GM18867 (cell line): ENCODE measurements around the gene ARHGEF11.
"Not testable (repeated sequence)": the region's sequence is repeated elsewhere in the genome, so short reads cannot be mapped to it uniquely, and the experiment has no call there.

Experiments
- ATAC-seq: cut with Tn5 transposase; IDR thresholded peaks from one replicate; pipeline ENCODE4 v1.9.1; 2021; ENCODE audit warnings: mild to moderate bottlenecking, moderate library complexity; ENCODE audit not compliant: unreplicated experiment

The ARHGEF11 gene, protein sequence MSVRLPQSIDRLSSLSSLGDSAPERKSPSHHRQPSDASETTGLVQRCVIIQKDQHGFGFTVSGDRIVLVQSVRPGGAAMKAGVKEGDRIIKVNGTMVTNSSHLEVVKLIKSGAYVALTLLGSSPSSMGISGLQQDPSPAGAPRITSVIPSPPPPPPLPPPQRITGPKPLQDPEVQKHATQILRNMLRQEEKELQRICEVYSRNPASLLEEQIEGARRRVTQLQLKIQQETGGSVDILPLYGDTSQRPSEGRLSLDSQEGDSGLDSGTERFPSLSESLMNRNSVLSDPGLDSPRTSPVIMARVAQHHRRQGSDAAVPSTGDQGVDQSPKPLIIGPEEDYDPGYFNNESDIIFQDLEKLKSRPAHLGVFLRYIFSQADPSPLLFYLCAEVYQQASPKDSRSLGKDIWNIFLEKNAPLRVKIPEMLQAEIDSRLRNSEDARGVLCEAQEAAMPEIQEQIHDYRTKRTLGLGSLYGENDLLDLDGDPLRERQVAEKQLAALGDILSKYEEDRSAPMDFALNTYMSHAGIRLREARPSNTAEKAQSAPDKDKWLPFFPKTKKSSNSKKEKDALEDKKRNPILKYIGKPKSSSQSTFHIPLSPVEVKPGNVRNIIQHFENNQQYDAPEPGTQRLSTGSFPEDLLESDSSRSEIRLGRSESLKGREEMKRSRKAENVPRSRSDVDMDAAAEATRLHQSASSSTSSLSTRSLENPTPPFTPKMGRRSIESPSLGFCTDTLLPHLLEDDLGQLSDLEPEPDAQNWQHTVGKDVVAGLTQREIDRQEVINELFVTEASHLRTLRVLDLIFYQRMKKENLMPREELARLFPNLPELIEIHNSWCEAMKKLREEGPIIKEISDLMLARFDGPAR (N-terminal part only)

DNA sequence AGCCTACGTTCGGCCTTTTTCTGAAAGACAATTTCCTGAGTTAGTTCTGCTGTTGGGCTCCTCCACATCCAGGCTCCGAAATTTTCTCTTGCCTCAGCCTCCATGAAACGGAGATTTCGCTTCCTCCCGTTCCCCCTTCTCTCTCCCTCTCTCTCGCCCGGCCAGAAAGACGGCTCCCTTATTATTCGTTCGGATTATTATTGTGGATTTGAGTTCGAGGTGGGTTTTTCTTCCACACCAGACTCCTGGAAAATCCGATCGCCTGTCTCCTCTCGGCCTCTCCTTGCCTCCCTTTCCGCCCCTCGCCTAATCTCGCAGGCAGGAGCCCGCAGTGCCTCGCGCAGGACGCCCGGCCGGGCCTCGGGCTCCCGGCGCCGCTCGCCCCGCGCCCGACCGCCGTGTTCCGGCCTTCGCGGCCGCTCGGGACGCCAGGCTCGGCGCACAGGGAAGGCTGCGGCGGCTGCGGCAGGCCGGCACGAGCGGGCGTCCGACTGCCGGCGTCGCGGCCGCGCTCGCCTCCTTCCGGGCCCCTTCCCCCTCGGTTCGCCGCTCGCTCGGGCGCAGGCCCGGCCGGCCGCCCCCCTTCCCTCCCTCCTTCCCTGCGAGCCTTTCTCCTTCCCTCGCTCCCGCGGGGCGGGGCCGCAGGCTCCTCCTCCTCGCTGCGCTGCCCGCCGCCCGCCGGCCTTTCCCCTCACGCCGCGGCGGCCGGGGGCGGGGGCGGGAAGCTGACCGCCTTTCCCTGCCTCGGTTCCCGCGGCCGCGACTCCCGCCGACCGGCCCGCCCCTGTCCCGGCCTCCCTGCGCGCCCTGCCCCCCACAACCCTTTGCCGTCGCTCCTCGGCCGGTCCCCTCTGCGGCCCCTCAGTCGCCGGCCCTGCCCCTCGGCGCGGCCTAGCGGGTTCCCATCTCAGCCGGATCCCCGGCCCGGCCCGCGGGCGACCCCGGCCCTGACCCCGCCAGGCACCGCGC is at the start of gene ARHGEF11:
ARHGEF11 (minus strand) TSS at position 493 of the 969 bp plus-strand sequence. CDS start 1,412 bp downstream, outside the sequence.
- ATAC-seq: peak; percentile 79

DNA sequence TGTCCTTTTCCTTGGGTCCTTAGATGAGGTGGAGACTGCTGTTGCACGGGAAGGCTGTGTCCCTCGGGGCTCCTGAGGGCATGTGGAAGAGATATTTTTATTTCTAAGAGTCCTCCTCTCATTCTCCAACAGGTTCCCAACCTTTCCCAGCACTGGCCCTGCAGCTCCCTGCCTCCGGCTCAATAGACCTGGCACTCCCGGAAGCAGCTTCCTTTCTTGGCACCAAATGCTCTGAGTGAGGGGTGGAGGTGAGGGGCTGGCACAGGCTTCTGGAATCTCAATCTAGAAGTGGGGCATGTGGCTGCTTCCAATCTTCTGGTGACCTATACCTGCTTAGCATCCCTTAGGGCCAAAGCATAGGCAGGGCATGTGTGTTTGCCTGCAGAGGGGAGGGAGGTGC is 49.5 kb upstream of the ARHGEF11 start:
- no peak for ATAC-seq

DNA sequence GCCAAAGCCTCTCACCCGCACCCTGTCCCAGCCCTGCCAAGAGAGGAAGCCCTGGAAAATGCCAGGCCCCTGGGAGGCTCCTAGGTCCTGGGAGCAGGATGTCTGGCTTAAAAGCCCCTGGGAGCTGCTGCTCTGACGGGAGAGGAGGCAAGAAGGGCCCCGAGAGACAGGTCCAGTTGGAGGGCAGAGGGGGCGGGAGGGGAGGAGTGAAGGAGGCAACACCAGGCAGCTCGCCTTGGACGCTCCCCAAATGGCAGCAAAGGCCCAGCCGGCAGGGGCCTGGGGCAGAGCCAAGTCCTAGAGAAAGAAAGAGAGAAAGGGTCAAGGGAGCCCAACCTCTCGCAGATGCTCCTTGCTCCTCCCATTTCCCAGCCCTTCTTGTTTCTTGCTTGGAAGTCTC is 47.3 kb upstream of the ARHGEF11 start:
- ATAC-seq: no peak

DNA sequence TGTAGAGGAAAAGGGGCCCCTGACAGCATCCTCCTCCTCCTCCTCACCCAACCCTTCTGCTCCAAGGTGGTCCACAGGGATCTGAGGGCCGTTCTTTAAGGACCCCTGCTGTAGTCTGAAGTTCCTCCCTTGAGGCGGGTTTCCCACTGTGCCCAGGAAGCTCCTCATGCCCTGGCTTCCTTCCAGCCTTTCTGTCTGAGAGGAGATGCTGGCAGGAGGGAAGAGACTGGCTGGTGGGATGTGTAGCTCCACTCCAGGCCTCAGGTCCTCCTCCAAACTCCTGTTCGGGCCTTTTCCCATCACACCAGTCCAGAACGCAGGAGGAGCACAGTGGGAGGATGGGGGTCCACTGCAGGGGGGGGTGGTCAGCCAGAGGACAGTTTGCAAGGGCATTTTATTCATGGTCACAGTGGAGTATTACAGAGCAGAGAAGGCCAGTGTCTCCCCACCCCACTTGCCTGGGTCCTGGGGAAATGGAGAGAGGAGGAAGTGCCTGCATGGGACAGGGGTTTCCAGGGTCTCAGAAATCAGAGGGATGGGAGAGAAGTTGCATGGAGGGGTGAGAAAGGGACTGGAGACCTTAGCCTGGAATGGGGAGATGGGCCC is 46.2 kb upstream of the ARHGEF11 start:
- no peak for ATAC-seq

DNA sequence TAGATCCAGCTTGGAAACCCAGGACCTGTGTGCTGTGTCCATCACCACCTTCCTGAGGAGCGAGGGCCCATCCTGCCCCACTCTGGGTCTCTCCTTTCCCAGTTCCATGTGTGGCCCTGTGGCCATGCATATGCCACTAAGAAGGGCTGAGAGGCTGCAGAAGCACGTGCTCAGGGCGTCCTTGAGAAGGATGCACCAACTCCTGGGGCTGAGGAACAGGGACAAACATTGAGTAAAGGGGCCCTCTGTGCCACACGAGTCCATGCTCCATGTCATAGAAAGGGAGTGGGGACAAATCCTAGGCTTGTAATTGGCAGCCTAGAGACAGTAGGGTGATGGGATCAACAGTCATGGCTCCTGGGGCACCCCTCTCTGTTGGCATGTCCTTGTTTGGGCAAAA is 45.6 kb upstream of the ARHGEF11 start:
- no peak for ATAC-seq

DNA sequence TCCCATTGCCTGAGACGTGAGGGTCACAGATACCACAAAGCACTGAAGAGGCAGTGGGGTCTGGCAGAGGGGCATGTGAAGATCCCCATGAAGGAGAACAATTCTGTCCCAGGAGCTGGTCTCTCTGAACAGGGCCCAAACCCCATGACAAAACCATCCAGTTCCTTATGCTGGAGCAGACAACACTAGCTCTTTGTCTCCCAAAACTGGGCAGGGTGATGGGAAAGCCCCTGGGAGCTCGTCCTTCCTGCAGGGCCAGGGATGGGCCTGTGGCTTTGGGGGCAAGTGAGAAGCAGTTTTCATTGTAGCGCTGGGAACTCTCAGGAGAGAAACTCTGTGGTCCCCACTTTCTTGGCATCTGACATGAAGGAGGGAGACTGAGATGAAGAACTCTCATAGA is 45.2 kb upstream of the ARHGEF11 start:
- no peak for ATAC-seq

DNA sequence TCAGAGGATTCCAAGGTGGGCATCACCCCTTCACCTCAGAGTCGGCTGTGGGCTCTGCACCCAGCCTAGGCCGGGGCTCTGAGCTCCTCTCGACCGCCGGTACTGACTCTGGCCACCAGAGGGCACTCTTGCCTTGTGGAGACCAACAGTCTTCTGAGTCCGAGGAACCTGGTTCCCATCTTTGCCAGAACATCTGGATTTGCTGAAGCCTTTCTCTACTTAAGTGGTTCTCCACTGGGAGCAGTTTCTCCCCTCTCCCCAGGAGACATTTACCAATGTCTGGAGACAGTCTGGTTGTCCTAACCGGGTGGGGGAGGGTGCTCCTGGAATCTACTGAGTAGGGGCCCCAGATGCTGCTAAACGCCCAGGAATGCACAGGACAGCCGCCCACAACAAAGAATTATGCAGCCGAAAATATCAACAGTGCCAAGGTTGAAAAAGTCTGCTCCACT is 44.7 kb upstream of the ARHGEF11 start:
- peak; percentile 40 for ATAC-seq

DNA sequence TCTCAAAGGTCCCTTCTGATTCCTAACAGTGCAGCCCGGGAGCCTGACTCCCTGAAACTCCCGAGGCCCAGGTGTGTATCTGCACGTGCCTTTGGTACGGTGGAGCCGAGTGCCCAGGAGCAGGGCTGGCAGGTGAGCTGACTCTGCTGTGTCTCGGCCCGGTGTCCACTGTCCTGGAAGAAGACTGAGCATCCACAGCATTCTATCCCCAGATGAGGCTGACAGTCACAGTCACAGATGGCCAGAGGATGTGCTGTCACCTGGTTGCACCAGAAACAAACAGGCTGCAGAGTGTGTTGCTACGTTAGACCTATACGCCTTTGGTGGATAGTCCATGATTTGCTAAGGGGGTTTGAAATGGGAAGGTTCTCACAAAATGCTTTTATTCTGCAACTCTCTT is 44.2 kb upstream of the ARHGEF11 start:
- ATAC-seq: no peak

DNA sequence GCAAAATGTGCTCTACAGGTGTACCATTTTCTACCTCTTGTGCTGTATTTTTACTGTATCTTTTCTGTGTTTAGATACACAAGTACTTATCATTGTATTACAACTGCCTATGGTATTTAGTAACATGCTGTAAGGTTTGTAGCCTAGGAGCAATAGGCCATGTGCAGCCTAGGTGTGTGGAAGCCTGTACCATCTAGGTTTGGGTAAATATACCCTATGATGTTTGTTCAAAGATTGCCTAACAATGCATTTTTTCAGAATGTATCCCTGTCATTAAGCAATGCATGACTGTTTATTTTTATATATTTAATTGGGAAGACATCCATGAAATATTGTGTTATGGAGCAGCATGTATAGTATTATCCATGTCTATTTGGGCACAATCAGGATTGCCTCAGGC is 43.1 kb upstream of the ARHGEF11 start:
- ATAC-seq: no peak

DNA sequence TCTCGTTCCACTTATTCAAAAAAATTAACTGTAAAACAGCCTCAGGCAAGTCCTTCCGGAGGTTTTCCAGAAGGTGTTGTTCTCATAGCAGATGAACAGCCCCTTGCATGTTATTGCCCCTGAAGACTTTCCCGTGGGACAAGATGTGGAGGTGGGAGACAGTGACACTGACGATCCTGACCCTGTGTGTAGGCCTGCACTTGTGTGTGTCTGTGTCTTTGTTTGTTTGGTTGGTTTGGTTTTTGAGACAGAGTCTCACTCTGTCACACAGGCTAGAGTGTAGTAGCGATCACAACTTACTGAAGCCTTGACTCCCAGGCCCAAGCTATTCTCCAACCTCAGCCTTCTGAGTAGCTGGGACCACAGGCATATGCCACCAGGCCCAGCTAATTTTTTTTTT is 41.5 kb upstream of the ARHGEF11 start:
- no peak for ATAC-seq

DNA sequence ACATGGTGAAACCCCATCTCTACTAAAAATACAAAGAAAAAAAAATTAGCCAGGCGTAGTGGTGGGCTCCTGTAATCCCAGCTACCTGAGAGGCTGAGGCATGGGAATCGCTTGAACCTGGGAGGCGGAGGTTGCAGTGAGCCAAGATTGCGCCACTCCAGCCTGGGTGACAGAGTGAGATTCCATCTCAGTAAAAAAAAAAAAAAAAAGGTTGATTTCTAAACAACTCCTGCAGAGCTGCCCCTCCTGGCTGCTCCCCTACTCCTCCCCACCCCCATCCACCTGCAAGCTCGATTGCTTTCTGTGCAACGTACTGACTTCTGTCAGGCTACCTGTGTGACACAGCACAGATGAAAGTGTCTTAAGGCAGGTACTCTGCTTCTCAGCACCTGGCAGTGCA is 40.8 kb upstream of the ARHGEF11 start:
- no peak for ATAC-seq

DNA sequence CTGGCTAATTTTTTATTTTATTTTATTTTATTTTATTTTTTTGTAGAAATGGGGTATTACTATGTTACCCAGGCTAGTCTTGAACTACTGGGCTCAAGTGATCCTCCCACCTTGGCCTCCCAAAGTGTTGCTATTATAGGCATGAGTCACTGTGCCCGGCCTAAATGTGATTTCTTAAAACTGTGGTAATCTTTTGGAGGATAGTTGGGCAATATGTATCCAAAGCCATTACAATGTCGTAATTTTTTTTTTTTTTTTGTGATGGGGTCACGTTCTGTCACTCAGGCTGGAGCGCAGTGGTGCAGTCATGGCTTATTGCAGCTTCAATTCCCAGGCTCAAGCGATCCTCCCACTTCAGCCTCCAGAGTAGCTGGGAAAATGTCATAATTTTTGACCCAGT is 39.9 kb upstream of the ARHGEF11 start:
- no peak for ATAC-seq

DNA sequence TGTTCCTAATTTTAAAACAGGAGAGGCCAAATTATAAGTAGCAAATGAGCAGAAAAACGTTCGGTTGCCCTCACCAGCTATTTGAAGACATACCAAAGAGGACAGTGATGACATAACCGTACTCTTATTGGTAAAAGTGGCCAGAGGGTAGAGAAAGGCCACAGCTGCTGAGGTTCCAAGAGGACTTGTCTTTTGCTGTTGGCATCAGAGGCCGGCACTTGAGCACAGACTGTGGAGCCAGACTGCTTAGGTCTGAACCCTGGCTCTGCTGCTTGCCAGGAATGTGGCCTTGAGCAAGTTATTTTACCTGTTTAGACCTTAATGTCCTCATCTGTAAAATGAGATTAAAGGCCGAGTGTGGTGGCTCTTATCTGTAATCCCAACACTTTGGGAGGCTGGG is 39.2 kb upstream of the ARHGEF11 start:
- ATAC-seq: no peak

DNA sequence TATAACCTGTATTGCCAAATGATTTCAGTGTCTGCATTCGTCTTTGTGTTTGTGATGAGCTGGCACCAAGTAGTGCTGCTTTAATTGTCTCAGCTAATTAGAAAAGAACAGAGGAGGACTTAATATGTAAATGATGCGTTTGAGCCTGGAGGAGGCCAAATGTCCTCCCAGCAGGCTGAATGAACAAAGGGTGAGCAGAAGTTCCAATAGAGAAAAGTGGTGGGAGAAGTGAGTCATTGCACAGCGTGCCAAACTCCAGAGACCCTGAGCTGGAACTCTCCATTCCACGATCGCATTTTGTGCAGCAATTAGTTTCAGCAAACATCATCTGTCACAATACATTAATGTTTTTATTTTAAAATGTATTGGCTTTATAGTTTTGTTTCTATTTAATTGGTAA is 36.2 kb upstream of the ARHGEF11 start:
- ATAC-seq: no peak

DNA sequence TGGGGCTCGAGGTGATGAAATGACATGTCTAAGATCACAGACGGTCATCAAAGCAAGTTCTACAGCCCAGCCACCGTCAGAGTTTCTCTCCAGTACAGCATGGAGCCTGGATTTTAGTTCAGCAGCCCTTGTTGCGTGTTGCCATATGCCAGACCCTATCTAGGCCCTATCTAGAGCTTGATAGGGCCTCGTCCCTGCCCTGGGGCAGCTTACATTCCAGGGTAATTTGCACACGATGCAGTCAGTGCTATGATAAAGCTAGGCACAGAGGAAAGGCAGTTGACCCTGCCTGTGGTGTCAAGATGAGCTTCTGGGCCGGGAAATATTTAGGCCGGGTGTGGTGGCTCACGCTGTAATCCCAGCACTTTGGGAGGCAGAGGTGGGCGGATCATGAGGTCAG is 35.2 kb upstream of the ARHGEF11 start:
- no peak for ATAC-seq

DNA sequence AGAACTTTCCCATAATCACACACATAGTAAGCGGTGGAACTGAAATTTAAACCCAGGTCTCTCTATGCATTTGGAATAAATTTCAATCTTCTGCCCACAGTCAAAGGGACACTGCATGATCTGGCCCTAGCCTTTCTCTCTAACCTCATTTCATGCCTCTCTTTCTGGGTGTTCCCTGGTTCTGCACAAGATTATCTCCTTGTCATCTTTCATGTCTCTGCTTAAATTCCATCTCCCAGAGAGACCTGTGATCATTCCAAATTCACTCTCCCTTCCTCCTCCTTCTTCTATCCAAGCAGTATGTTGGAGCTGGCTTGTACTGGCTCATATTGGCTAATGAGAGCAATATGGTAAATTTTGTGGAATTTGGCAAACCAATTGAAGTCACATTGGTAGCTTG is 31.9 kb upstream of the ARHGEF11 start:
- no peak for ATAC-seq

DNA sequence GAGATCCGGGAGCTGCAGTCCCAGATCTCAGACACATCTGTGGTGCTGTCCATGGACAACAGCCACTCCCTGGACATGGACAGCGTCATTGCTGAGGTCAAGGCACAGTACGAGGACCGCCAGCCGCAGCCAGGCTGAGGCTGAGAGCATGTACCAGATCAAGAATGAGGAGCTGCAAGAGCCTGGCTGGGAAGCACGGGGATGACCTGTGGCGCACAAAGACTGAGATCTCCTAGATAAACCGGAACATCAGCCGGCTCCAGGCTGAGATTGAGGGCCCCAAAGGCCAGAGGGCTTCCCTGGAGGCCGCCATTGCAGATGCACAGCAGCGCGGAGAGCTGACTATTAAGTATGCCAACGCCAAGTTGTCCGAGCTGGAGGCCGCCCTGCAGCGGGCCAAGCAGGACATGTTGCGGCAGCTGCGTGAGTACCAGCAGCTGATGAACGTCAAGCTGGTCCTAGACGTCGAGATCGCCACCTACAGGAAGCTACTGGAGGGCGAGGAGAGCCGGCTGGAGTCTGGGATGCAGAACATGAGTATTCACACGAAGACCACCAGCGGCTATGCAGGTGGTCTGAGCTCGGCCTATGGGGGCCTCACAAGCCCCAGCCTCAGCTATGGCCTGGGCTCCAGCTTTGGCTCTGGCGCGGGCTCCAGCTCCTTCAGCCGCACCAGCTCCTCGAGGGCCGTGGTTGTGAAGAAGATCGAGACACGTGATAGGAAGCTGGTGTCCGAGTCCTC is 28.6 kb upstream of the ARHGEF11 start:
- ATAC-seq: no peak

DNA sequence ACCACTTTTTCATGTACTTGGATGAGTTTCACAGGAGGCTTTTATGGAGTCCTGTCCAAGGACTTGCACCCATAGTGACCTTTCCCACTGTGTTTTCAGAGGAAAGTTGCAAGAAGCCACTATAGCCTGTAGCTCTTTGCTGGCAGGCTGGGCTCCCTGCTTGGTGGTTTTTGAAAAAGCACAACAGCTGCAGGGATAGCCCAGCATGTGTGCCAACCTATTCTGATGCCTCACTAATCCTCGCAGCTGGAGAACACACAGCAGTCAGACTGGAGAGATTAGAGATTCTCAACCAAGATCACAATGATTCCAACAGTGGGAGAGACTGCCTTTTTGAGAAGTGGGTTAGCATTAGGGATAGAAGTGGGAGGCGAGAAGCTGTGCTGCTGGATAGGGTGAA is 24.1 kb upstream of the ARHGEF11 start:
- no peak for ATAC-seq

DNA sequence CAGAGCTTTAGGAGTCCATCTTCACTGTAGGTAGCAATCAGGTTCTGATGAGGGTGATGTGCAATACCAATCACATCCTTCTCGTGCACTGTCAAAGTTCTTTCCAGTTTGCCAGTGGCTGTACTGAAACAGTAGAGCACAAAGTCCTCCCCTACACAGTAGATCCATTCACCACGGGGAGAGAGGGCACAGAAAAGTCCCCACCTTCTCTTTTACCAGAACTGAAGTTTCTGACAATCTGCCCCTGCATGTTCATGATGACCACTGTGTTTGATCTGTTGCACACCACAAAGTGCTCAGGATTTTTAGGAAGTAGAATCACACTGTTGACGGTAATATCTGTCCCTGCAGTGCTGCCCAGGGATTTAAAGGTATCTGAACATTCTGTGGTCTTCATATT is 13.7 kb upstream of the ARHGEF11 start:
- not testable (repeated sequence) for ATAC-seq

DNA sequence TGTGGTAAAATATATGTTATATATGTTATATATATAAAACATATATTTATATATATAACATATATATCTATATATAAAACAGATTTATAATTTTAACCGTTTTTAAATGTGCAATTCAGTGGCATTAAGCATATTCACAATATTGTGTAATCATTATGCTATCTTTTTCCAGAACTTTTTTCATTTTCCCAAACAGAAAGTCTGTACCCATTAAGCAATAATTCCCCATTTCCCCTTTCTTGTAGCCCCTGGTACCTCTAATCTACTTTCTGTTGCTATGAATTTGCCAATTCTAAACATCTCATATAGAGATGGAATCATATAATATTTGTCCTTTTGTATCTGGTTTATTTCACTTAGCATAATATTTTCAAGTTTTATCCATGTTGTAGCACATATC is 10.7 kb upstream of the ARHGEF11 start:
- no peak for ATAC-seq
